ENCODE results near the gene JCAD. TPM values are rescaled to one million over a fixed set of nuclear protein-coding genes. Genes with fewer than 3 reads are reported as not detected.
A peak's percentile ranks its signal among the peaks of the same experiment; 100 is the strongest.
"Not testable (repeated sequence)": the region's sequence is repeated elsewhere in the genome, so short reads cannot be mapped to it uniquely, and the experiment has no call there.

JCAD gene
- total RNA-seq, 2 donors from 2014 or later: 8.3 to 113 TPM

GRCh38 chr10:30027057-30028005 lies 32.1 kb downstream of the JCAD start:
- intact Hi-C loops (cut with DNase I): no loop called here
- H3K4me1 ChIP-seq (replicated peaks): peaks cover 9% of the 10 kb centered on the region
- no peaks in the 10 kb centered on the region for H3K27me3 ChIP-seq (replicated peaks; ENCODE audit: insufficient read depth)
- no peaks in the 10 kb centered on the region for H3K9me3 ChIP-seq
- no peak overlapping the region for H3K4me3 ChIP-seq
- TF ChIP-seq POLR2AphosphoS5 (IDR thresholded peaks at IDR 0.05) (no peak), POLR2A (IDR thresholded peaks at IDR 0.05) (no peak)
- TF ChIP-seq, protein P1, sequence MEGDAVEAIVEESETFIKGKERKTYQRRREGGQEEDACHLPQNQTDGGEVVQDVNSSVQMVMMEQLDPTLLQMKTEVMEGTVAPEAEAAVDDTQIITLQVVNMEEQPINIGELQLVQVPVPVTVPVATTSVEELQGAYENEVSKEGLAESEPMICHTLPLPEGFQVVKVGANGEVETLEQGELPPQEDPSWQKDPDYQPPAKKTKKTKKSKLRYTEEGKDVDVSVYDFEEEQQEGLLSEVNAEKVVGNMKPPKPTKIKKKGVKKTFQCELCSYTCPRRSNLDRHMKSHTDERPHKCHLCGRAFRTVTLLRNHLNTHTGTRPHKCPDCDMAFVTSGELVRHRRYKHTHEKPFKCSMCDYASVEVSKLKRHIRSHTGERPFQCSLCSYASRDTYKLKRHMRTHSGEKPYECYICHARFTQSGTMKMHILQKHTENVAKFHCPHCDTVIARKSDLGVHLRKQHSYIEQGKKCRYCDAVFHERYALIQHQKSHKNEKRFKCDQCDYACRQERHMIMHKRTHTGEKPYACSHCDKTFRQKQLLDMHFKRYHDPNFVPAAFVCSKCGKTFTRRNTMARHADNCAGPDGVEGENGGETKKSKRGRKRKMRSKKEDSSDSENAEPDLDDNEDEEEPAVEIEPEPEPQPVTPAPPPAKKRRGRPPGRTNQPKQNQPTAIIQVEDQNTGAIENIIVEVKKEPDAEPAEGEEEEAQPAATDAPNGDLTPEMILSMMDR (IDR thresholded peaks at IDR 0.05): peak in 1 of 4 experiments; percentile 10
- DNase-seq (ENCODE audit: low spot score): no peak
- WGBS: 66% methylated on average over 42 of the region's 42 CpGs
- H3K36me3 ChIP-seq: no peaks in the 10 kb centered on the region
- H3K27ac ChIP-seq: peak overlapping the region in 1 of 2 donors; percentile 49

DNA sequence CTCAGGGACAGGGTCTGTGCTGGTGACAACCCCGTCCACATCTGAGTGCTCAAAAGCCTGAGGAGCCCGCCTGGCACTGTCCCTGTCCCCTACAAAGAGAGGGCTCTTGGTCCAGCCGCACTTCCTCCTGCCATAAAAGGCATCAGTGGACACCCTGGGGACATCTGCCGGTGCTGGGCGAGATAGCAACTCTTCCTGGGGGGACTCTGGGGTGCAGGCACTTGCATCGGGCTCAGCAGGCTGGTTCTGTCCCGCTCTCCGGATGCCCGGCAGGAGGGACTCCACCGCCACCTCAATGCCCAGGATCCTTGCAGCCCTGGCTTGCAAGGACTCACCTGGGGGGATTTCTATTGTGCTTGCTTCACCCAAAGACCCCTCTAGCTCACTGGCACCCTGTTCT lies 32.8 kb downstream of the JCAD start:
- H3K9me3 ChIP-seq: no peaks in the 10 kb centered on the region
- DNase-seq (ENCODE audit: low spot score): no peak
- 92% methylated on average over 10 of the region's 10 CpGs for WGBS
- H3K36me3 ChIP-seq: no peaks in the 10 kb centered on the region
- intact Hi-C loops (cut with DNase I): no loop called here
- H3K27ac ChIP-seq: no peak overlapping the region
- H3K4me3 ChIP-seq: no peak overlapping the region
- H3K4me1 ChIP-seq (replicated peaks): peaks cover 9% of the 10 kb centered on the region
- H3K27me3 ChIP-seq (replicated peaks; ENCODE audit: insufficient read depth): no peaks in the 10 kb centered on the region
- no peak for TF ChIP-seq POLR2A (IDR thresholded peaks at IDR 0.05)
- TF ChIP-seq POLR2AphosphoS5 (IDR thresholded peaks at IDR 0.05): no peak
- TF ChIP-seq, protein P1 (IDR thresholded peaks at IDR 0.05): no peak

DNA sequence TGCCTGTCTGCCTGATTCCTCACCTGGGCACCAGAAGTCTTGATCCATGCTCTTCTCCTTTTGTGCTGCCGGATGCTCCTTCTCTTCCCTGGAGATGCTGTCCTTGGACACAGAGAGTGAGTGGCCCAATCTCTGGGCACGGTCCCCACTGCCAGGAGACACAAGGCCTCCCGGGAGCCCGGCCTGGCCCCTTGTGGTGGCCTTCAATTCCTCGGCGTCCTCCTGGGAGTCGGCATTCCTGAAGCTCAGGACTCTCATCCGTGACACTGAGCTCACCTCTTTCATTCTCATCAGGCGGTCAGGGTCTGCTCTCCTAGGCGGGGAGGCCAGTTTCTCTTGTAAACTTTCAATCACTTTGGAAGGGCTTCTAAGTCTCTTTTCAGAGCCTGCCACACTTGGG lies 33.3 kb downstream of the JCAD start:
- Histone ChIP-seq H3K4me1 (replicated peaks) (peaks cover 9% of the 10 kb centered on the region), H3K27ac (no peak overlapping the region), H3K36me3 (no peaks in the 10 kb centered on the region), H3K9me3 (no peaks in the 10 kb centered on the region), H3K27me3 (replicated peaks; ENCODE audit: insufficient read depth) (no peaks in the 10 kb centered on the region), H3K4me3 (no peak overlapping the region)
- intact Hi-C loops (cut with DNase I): no loop called here
- no peak for DNase-seq (ENCODE audit: low spot score)
- WGBS: 93% methylated on average over 10 of the region's 10 CpGs
- TF ChIP-seq, protein P1 (IDR thresholded peaks at IDR 0.05): no peak
- no peak for TF ChIP-seq POLR2A (IDR thresholded peaks at IDR 0.05)
- TF ChIP-seq POLR2AphosphoS5 (IDR thresholded peaks at IDR 0.05): no peak

- H3K27ac ChIP-seq; H3K4me1 ChIP-seq (replicated peaks); intact Hi-C loops (cut with DNase I); H3K36me3 ChIP-seq; H3K4me3 ChIP-seq; DNase-seq (ENCODE audit: low spot score); H3K9me3 ChIP-seq; H3K27me3 ChIP-seq (replicated peaks; ENCODE audit: insufficient read depth): not testable (repeated sequence)
- 89% methylated on average over 8 of the region's 8 CpGs for WGBS
These were observed 34.0 kb downstream of the JCAD start for GRCh38 chr10:30025428-30025827.

GRCh38 chr10:30022590-30022989 lies 36.8 kb downstream of the JCAD start:
- Histone ChIP-seq H3K4me3 (no peak overlapping the region), H3K36me3 (no peaks in the 10 kb centered on the region), H3K9me3 (no peaks in the 10 kb centered on the region), H3K4me1 (replicated peaks) (peaks cover 3% of the 10 kb centered on the region), H3K27me3 (replicated peaks; ENCODE audit: insufficient read depth) (no peaks in the 10 kb centered on the region), H3K27ac (no peak overlapping the region)
- WGBS: 93% methylated on average over 6 of the region's 6 CpGs
- intact Hi-C loops (cut with DNase I): no loop called here
- no peak for DNase-seq (ENCODE audit: low spot score)
- TF ChIP-seq, protein P1 (IDR thresholded peaks at IDR 0.05): no peak
- TF ChIP-seq POLR2AphosphoS5 (IDR thresholded peaks at IDR 0.05): no peak
- no peak for TF ChIP-seq POLR2A (IDR thresholded peaks at IDR 0.05)

Data from prostate gland (tissue), 2 donors.